ENCODE results near the gene TBCD. TPM values are rescaled to one million over a fixed set of nuclear protein-coding genes. Genes with fewer than 3 reads are reported as not detected.

Gene TBCD
- total RNA-seq, 3 donors from 2014 or later = 45.4 to 65.9 (median 53.3) TPM

GRCh38 chr17:82843904-82844680 lies 92.2 kb downstream of the TBCD start:
- no peak for DNase-seq (ENCODE audit: low spot score in 2 of 2)
- no peaks in the 10 kb centered on the region for H3K27me3 ChIP-seq
- TF ChIP-seq POLR2AphosphoS5 (IDR thresholded peaks at IDR 0.05) = no peak
- no peak for TF ChIP-seq POLR2A (IDR thresholded peaks at IDR 0.05)
- TF ChIP-seq, protein P1, sequence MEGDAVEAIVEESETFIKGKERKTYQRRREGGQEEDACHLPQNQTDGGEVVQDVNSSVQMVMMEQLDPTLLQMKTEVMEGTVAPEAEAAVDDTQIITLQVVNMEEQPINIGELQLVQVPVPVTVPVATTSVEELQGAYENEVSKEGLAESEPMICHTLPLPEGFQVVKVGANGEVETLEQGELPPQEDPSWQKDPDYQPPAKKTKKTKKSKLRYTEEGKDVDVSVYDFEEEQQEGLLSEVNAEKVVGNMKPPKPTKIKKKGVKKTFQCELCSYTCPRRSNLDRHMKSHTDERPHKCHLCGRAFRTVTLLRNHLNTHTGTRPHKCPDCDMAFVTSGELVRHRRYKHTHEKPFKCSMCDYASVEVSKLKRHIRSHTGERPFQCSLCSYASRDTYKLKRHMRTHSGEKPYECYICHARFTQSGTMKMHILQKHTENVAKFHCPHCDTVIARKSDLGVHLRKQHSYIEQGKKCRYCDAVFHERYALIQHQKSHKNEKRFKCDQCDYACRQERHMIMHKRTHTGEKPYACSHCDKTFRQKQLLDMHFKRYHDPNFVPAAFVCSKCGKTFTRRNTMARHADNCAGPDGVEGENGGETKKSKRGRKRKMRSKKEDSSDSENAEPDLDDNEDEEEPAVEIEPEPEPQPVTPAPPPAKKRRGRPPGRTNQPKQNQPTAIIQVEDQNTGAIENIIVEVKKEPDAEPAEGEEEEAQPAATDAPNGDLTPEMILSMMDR (IDR thresholded peaks at IDR 0.05) = no peak
- H3K4me1 ChIP-seq = no peaks in the 10 kb centered on the region
- intact Hi-C loops (cut with DNase I; ENCODE audit: low total_unique reads) = no loop called here
- peak overlapping the region in 1 of 2 donors; percentile 61 for H3K27ac ChIP-seq
- no peak overlapping the region for H3K4me3 ChIP-seq
- no peaks in the 10 kb centered on the region for H3K36me3 ChIP-seq
- no peaks in the 10 kb centered on the region for H3K9me3 ChIP-seq

DNA sequence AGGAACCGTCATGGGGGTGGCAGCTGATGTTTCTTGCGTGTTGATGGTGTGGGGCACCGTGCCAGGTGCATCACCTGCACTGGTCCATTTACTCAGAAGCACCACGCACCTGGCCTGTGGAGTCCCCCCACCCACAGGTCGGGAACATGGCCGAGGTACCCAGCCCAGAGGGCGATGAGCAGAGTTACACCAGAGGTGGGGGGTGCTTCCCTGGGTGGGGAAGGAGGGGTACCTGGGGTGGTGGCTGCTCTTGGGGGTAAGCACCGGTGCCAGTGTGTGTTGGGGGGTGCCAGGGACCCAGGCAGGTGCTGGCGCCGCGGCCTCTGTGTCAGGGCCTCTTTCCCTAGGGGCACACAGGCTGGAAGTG lies 92.9 kb downstream of the TBCD start:
- no peak for DNase-seq (ENCODE audit: low spot score in 2 of 2)

DNA sequence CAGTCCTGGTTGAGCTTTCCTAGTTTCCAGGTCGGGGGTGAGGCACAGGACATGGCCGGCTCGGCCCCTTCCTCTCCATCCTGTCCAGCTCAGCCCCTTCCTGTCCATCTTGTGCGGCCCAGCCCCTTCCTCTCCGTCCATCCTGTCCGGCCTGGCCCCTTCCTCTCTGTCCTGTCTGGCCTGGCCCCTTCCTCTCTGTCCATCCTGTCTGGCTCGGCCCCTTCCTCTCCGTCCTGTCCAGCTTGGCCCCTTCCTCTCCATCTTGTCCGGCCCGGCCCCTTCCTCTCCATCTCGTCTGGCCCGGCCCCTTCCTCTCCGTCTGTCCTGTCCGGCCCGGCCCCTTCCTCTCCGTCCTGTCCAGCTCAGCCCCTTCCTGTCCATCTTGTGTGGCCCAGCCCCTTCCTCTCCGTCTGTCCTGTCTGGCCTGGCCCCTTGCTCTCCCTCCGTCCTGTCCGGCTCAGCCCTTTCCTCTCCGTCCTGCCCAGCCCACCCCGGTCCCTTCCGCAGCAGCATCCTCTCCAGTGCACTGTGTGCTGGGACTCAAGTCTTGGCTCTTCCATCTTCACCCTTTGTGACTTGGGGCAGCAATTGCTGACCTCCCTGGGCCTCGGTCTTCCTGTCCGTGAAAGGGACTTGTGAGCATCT lies 93.4 kb downstream of the TBCD start:
- no peaks in the 10 kb centered on the region for H3K9me3 ChIP-seq
- DNase-seq (ENCODE audit: low spot score in 2 of 2) = no peak
- H3K36me3 ChIP-seq = no peaks in the 10 kb centered on the region
- TF ChIP-seq POLR2A (IDR thresholded peaks at IDR 0.05) = no peak
- TF ChIP-seq, protein P1 (IDR thresholded peaks at IDR 0.05) = no peak
- TF ChIP-seq POLR2AphosphoS5 (IDR thresholded peaks at IDR 0.05) = no peak
- H3K4me3 ChIP-seq = peak overlapping the region; percentile 17 to 39 (median 21)
- no peaks in the 10 kb centered on the region for H3K4me1 ChIP-seq
- H3K27ac ChIP-seq = peak overlapping the region in 1 of 2 donors; percentile 43
- intact Hi-C loops (cut with DNase I; ENCODE audit: low total_unique reads) = no loop called here
- no peaks in the 10 kb centered on the region for H3K27me3 ChIP-seq

More for the DNA sequence above, 92.9 kb downstream of the TBCD start:
- Histone ChIP-seq H3K9me3 (no peaks in the 10 kb centered on the region), H3K27me3 (no peaks in the 10 kb centered on the region), H3K4me1 (no peaks in the 10 kb centered on the region), H3K27ac (peak overlapping the region in 1 of 2 donors; percentile 61), H3K4me3 (peak overlapping the region in 1 of 3 donors; percentile 39), H3K36me3 (no peaks in the 10 kb centered on the region)
- TF ChIP-seq, protein P1 (IDR thresholded peaks at IDR 0.05) = no peak
- TF ChIP-seq POLR2A (IDR thresholded peaks at IDR 0.05) (no peak), POLR2AphosphoS5 (IDR thresholded peaks at IDR 0.05) (no peak)
- intact Hi-C loops (cut with DNase I; ENCODE audit: low total_unique reads) = no loop called here

DNA sequence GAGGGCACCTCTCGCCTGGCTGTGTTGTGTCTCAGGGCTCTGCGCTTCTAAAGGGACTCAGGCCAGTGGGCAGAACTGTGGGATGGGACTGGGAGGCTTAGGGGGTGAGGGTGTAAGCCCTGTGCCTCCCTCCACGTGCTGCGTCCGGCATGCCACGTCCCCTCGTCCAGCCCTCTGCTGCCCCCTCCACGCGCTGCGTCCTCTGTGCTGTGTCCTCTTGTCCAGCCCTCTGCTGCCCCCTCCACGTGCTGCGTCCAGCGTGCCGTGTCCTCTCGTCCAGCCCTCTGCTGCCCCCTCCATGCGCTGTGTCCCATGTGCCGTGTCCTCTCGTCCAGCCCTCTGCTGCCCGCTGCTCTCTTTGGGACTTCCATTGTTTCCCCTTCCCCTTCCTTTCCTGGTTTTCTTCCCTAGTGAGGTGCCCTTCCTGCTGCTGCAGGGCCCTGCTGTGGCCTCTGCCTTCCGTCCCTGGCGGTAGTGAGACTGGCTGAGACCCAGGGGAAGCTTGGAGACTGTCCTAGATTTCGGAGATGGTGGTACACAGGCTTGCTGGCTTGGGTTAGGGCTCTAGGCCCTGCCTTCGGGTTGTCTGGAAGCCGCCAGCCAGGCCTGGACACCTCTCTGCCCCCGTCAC lies 94.3 kb downstream of the TBCD start:
- no peaks in the 10 kb centered on the region for H3K27me3 ChIP-seq
- H3K9me3 ChIP-seq = no peaks in the 10 kb centered on the region
- TF ChIP-seq POLR2AphosphoS5 (IDR thresholded peaks at IDR 0.05) (no peak), POLR2A (IDR thresholded peaks at IDR 0.05) (no peak)
- TF ChIP-seq, protein P1 (IDR thresholded peaks at IDR 0.05) = no peak
- no peak for DNase-seq (ENCODE audit: low spot score in 2 of 2)
- intact Hi-C loops (cut with DNase I; ENCODE audit: low total_unique reads) = no loop called here
- no peaks in the 10 kb centered on the region for H3K36me3 ChIP-seq
- peak overlapping the region; percentile 17 to 39 (median 21) for H3K4me3 ChIP-seq
- no peaks in the 10 kb centered on the region for H3K4me1 ChIP-seq
- H3K27ac ChIP-seq = peak overlapping the region in 1 of 2 donors; percentile 76

Data from breast epithelium (tissue), 4 donors.